HG02885 (cell line): ENCODE measurements around the gene SPACA1.
"Not testable (repeated sequence)": the region's sequence is repeated elsewhere in the genome, so short reads cannot be mapped to it uniquely, and the experiment has no call there.

ENCODE experiments used
- ATAC-seq: cut with Tn5 transposase; IDR thresholded peaks from one replicate; pipeline ENCODE4 v1.9.1; 2021; ENCODE audit warnings: mild to moderate bottlenecking; ENCODE audit not compliant: unreplicated experiment, poor library complexity

SPACA1 gene, protein sequence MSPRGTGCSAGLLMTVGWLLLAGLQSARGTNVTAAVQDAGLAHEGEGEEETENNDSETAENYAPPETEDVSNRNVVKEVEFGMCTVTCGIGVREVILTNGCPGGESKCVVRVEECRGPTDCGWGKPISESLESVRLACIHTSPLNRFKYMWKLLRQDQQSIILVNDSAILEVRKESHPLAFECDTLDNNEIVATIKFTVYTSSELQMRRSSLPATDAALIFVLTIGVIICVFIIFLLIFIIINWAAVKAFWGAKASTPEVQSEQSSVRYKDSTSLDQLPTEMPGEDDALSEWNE

DNA sequence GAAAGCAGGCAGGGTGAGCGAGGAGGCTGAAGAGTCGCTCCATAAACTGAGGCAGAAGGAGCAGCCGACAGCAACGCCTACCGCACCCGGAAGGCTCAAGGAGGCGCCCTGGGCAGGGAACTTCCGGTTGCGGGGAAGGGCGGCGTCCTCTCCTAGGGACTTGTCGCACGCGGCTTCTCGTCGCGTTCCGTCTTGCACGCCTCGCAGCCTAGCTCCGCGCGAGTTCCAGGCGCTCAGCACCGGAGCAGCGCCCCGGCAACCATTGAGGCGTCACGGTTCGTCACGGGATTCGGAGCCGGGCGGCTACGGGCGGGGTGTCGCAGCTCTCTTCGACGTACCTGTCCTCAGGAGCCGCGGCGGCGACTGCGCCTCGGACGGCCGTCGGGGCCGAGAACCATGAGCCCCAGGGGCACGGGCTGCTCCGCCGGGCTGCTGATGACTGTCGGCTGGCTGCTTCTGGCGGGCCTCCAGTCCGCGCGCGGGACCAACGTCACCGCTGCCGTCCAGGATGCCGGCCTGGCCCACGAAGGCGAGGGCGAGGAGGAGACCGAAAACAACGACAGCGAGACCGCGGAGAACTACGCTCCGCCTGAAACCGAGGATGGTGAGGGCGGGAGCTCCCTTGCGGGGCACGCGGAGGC lies at the start of gene SPACA1:
Gene SPACA1 (plus strand): TSS at position 332 of the 641 bp plus-strand sequence. CDS start 65 bp downstream, at position 397.
- no peak for ATAC-seq

DNA sequence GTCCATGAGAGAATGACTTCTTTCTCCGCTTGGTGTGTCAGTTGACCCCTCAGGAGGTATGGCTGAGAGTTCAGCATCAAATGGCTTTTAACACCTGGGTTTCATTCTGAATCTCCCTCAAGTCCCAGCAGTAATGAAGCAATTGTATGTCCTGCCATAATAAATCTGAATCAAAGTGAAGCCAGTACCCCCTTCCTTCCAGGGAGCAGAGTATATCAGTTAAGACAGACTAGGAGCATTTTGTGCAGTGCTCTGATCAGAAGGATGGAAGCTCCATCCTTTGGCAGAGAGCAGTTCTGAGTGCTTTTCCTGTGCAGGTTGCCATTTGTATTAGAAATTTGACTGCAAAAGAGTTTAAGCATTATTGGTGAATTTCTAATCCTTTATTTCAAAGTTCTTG lies 46.9 kb upstream of the SPACA1 start:
- no peak for ATAC-seq

DNA sequence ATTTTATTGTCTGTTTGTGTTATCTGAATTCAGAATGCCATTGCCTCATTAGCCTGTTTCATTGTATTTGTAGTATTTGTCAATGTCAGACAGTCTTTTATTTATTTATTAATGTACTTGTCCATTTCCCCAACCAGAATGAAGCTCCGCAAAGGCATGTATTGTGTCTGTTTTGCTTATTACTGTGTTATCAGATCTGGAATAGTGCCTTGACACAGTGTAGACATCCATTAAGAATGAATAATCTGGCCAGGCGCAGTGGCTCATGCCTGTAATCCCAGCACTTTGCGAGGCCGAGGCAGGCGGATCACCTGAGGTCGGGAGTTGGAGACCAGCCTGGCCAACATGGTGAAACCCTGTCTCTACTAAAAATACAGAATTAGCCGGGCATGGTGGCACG lies 46.4 kb upstream of the SPACA1 start:
- not testable (repeated sequence) for ATAC-seq

DNA sequence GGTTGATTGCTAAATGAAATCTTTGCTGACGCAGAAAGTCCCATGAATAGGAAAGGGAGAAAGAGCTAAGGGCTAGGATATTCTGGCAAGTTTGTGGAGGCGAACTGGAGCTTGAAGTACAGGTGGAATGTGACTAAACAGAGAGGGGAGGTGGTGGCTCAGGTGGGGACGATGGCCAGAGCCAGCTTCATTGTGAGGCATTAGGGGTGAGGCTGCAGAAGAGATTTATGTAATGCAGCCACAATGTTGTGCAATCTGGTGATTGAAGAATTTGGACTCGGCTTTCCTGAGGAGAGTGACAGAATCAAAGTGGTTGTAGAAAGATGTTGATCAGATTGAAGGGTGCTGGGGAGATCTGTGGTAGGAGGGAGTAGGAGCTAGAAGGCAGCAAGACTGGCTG lies 42.9 kb upstream of the SPACA1 start:
- ATAC-seq = no peak

DNA sequence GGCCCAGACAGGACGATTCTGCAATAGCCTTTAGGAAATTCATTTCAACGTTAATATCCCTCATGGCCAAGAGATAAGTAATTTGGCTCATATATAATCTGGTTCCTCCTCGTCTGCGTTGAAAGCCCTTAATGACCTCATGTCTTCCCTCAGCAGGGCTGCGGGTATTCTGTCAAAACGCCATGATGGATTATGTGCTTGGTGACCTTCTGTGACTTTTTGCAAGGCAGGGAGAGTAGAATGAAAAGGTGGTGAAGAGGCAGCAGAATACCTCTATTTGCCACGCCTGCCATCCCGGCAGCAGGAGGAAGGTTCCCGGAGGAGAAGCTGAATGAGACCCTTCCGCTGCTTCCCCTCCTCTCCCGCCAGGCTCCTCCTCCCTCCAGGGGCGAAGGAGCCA lies 41.1 kb upstream of the SPACA1 start:
- ATAC-seq = no peak

DNA sequence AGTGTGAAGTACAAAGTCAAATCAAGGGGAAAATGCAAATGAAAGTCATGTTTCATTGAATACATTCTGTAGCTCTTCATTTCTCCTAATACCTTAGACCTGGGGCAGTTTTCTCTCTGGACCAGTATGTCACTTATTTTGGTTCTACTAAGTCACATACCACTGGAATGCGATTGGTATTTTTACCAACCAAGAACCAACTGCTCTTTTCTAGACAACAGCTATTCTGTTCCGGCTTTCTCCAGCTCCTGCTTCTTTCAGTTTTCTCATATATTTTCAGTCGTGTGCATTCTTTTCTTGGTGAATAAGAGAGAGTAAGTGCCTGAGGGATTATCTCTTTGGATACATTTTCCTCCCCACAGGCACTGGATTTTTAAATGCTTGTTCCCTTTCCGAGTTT lies 39.2 kb upstream of the SPACA1 start:
- no peak for ATAC-seq

DNA sequence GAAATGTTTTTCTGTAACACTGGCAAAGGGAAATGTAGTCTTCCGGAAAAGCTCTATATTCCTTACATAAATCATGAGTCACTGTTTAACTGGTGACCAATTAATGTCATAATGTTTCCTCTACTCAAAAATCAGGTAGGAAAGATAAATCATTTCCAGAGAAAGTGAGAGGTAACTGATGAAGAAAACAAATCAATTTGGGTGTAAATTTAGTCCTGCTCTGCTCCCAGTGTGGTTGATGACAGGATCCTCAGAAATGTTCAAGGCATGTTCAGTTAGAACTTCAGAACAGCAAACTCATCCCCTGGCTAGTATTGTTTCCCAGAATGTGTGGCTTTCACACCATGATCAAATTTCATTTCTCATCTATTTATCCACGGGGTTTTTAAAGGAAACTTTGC lies 38.8 kb upstream of the SPACA1 start:
- no peak for ATAC-seq

DNA sequence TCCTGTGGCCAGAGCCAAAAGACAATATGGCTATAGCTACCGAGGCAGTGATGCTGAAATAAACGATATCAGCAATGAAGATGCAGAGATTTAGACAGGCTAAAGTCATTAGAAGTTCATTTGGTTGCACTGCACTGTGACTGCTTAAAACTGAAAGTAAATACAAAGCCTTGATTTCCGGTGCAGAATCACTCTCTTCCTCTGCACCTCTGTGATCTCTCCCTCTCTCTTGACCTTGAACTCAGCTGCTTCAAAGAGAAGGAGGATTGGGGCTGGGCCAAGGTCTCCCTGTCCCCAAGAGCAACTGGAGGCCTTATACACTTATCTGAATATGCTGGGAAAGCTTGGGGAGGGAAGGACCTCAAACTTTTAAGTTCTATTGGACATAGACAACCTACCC lies 34.6 kb upstream of the SPACA1 start:
- peak; percentile 76 for ATAC-seq

DNA sequence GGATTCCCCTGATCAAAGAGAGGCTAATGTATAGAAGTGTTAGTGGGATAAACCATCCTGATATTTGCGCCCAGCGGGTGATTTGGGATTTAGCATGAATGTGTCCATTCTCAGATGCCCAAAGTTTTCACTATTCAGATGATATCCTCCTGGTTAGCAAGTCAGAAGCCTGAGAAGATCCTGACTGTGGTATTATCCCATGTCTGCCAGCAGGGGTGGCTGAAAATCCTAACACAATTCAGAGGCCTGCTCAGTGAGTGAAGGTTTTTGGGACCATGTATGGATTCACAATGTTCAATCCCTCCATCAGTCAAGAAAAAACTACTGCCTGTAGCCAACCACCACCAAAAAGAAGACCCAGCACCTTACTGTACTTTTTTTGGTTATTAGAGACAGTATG lies 34.1 kb upstream of the SPACA1 start:
- no peak for ATAC-seq

DNA sequence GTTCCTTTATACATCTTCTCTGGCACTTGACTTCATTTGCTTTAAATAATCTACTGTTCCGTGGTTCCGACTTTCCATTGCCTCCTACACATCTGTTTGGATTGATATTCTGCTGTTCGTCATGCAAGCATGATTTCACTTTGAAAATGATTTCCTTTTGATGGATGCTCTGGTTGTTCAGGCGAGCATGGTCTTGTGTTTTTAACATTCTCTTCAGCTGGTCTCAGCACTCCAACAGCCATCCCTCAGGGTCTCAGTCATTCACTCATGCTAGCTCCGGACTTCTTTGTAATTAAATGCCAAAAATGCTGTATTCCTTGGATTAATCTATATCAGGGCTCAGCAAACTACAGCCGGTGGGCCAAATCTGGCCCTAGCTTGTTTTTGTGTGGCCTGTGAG lies 27.2 kb upstream of the SPACA1 start:
- no peak for ATAC-seq

DNA sequence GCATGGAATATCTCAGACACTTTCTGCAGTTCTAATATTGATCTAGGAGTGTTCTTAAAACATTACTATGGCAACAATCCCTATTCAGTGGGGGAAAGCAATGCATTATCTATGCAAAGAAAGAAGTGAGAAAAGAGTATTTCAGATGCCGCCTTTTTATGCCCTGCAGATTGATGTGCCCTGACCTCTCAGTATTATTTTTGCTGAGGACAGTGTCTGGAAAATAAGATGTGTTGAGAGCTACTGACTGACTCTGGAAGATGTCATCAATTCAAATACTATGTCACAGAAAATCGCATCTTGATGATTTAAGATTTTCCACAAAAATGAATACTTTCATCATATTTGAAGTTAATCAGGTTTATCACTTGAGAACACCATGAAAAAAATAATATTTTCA lies 22.9 kb upstream of the SPACA1 start:
- no peak for ATAC-seq

DNA sequence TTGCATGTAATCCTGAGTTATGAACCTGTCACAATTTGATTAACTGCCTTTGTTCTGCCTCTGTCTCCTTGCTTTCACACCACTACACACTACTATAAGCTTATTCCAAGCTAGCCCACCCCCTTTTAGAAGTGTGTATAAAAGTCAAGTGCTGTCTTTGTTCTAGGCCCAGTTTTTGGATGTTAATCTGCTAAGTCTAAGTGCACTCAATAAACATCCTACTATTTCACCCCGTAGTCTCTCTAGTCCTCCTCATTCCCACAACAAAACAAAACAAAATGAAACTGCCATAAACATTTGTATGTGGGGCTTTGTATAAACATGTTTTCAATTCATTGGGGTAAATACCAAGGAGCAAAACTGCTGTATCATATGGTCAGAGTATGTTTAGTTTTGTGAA lies 16.1 kb upstream of the SPACA1 start:
- no peak for ATAC-seq

DNA sequence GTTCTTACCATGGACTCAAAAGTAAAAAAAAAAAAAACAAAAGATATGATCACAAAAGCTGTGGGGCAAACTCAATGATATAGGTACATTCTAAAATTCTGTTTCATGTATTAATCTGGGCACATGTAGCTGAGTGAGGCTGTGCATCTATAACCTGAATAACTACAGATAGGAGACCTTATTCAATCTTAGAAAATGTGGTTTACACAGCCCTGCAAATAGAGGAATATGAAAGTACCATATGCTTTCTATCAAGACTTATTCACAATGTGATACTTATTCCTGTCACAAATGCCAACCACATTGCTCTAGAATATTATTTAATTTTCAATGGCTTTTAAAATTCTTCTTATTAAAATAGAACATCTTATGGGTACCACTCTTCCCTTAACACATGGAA lies 3.1 kb upstream of the SPACA1 start:
- ATAC-seq = no peak

DNA sequence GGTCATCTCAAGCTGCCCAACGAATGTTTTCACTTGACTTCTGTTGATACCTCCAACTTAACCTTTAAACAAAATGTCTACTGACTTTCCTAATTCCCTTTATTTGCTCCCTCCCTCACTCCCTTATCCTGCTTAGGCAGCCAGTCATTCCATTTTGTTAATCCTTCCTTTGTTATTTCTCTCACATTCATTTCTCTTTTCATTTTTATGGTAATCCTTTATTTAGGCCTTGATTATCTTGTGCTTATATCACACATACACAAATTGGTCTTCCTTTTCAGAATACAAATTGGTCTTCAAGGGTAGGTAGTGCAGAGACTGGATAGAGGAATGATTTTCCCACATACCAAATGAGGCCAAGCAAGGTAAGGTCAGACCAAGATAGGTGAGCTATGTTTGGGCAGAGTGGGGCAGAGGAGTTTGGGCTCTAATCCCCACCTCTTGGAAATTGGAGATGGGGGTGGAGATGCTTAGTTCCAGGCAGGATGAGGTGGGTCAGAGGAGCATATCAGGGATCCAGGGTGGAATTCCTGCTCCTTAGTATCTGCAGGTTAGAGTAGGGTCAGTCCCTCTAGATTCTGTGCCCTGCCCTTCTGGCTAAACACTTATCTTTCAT lies 2.0 kb upstream of the SPACA1 start:
- ATAC-seq = no peak

DNA sequence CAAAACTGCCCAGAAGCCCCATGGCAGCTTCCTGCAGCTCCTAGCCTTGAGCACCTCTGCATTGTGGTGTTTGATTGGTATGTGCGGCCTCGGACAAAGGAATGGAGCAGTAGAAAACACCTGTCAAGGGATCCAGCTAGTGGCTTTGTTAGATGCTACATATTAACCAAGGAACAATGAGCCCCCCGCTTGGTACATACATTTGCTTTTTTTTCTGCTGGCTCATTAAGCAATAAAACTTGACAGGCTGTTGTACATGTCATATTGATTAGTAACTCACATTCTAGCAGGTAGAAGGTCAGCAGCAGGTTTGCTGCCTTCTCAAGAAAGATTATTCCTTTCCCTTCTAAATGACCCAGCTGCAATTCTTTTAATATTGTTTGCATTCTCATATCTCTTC lies 937 bp downstream of the SPACA1 start:
- ATAC-seq = no peak

DNA sequence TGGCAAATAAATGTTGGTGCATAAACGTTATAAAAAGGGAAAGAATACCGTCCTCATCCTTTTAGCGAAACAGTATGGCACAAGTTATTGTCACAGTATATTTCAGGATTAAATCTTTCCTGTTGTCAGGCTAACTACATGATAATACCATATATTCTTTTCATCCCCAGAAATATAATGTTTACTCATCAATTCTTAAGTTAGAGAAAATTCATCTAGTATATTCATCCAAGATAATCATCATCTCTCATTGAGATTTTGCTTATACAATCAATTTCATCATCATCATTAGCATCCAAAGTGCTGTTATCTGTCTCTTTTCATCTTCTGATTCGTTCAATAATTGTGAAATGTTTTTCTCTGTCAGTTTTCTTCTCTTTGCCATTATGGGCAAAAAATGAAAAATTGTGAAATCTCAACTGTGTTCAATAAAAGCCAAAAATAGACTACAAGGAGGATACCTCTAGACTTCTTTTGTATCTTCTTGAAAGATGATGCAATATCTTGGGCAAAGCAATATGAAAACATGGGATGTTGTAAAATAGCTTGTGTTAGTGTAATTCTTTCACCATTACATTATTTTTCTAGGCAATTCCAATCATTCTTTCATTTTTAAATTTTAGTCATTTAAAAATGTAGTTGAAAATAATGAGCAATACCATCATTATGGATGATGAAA lies 2.6 kb downstream of the SPACA1 start:
- no peak for ATAC-seq

DNA sequence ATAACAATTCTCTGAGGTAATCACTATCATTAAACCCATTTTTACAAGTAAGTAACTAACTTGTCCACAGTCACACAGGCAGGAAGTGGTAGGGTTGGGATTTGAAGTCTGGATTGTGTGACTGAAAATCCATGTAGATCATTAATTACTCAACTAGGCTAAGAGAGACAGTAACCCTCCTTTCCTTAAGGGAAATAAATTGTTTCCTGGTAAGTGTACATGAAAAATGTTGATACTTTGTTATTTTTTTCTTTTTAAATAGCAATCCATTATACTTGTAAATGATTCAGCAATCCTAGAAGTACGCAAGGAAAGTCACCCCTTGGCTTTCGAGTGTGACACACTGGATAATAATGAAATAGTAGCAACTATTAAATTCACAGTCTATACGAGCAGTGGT lies 11.6 kb downstream of the SPACA1 start:
- no peak for ATAC-seq

DNA sequence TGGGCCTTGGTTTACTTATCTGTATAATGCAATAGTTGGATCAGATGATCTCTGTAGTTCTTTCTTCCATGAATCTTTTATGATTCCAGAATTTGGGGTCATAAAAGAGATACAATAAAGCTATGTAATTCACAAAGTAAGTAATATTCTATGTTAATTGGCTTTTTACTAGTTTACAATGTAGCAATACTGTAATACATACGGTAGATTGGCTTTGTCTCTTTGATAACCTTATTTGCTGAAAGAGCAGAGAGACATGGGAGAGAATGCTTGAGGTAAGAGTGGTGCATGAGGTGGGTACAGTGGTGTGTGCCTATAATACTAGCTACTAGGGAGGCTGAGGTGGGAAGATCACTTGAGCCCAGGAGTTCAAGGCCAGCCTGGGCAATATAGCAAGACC lies 14.7 kb downstream of the SPACA1 start:
- no peak for ATAC-seq

DNA sequence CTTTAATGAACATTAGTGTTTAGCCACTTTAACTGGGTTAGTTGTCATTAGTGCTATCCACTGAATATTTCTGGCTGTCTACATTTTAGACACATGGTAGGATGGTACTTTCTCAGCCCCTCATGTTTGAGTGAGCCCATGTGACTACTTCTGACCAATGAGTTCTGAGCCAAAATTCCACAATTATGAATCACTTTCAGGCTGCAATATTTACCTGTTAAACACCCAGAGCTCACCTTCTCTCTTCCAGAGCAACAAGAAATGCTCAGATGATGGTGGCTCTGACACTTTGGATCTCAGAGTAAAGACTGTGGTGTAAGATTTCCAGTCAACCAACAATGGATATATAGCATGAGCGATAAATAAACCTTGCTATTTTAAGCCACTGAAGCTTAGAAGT lies 24.8 kb downstream of the SPACA1 start:
- ATAC-seq = no peak

DNA sequence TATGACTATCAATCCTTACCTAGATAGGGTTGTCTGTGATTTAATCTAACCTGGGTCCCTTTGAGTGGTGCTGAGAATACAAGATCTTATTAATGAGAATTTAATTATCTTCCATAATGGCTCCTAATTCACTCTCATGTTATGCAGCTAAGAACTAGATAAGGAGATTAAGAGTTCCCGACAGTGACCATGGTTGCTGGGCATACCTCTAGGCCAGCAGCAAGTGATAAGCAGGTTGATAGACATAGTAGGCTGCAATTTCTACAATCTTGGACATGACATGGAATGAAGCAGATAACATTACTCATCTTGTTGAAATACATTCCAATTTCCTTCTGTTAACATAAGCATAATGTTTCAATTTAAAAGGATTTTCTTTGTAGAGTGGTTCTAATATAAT lies 27.1 kb downstream of the SPACA1 start:
- ATAC-seq = no peak

DNA sequence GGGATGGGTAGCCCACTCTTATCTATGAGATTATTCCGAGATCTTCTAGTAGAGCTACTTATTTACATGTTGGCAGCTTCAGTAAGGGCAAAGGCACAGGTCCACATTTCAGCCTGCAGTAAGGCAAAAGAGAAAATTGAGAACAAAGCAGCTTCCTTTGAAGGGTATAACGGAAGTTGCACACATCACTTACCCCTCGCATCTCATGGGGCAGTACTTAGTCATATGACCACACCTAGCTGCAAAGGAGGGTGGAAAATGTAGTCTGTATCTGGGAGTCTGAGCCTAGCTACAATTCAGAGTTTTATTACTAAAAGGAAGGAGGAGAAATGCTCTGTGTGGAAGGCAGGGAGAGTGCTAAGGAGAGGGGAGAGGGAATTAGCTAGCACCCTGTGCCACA lies 29.7 kb downstream of the SPACA1 start:
- ATAC-seq = no peak
